IMR-90 (cell line): ENCODE data around the gene AHR. TPM values are rescaled to one million over a fixed set of nuclear protein-coding genes. Genes with fewer than 3 reads are reported as not detected.
A peak's percentile ranks its signal among the peaks of the same experiment; 100 is the strongest.

Source experiments
- ATAC-seq: fragments of 200-7000 bp; cut with Tn5 transposase; 2 replicates; pipeline ENCODE4 v1.9.1; 2020; ENCODE audit warnings: low read depth, mild to moderate bottlenecking, moderate library complexity
- BruUV-seq: library from RNA; stranded (reverse); fragments of 400-500 nt; replicated peaks from 2 replicates; lab custom pipeline; 2021; lab: Mats Ljungman, UMichigan
- CTCF ChIA-PET: fragments of 300-600 bp; formaldehyde crosslinking; extraction: SDS; loops from one replicate; lab custom pipeline; 2021; ENCODE audit warnings: antibody characterized with exemption; lab: Yijun Ruan, JAX
- POLR2A ChIA-PET: fragments of 300-600 bp; sonication (Branson Sonifier 250); formaldehyde crosslinking; loops from one replicate; lab custom pipeline; 2022; ENCODE audit warnings: antibody characterized with exemption; ENCODE audit not compliant: unreplicated experiment; lab: Charles Lee
- DNase-seq: peaks from one replicate; pipeline ENCODE4 v3.0.0; 2013
- H2AFZ ChIP-seq: replicated peaks from 2 replicates; pipeline ENCODE3; 2013; ENCODE audit warnings: low read length, mild to moderate bottlenecking; ENCODE audit not compliant: poor library complexity
- H2AK5ac ChIP-seq: 2 replicates; pipeline ENCODE4 v1.6.1; 2013; ENCODE audit warnings: low read depth, low read length, inconsistent platforms
- H2AK9ac ChIP-seq: replicated peaks from 2 replicates; pipeline ENCODE3; 2013; ENCODE audit warnings: mild to moderate bottlenecking, low read depth, low read length, moderate library complexity; ENCODE audit not compliant: poor library complexity
- H2BK120ac ChIP-seq: 2 replicates; pipeline ENCODE4 v1.6.1; 2013; ENCODE audit warnings: low read depth, low read length, inconsistent platforms
- H2BK15ac ChIP-seq: 3 replicates; pipeline ENCODE4 v1.6.1; 2013; ENCODE audit warnings: low read depth, low read length, inconsistent platforms
- H2BK20ac ChIP-seq: 2 replicates; pipeline ENCODE4 v1.6.1; 2013; ENCODE audit warnings: low read depth, mild to moderate bottlenecking, inconsistent platforms, low read length, moderate library complexity
- H2BK5ac ChIP-seq: 2 replicates; pipeline ENCODE4 v1.6.1; 2013; ENCODE audit warnings: mild to moderate bottlenecking, low read depth, low read length, inconsistent platforms; ENCODE audit not compliant: poor library complexity, severe bottlenecking
- H3K14ac ChIP-seq: replicated peaks from 2 replicates; pipeline ENCODE4 v1.6.1; 2013; ENCODE audit warnings: low read depth, low read length, inconsistent platforms
- H3K18ac ChIP-seq: 2 replicates; pipeline ENCODE4 v1.6.1; 2013; ENCODE audit warnings: low read depth, low read length, control low read depth
- H3K23ac ChIP-seq: 2 replicates; pipeline ENCODE4 v1.6.1; 2013; ENCODE audit warnings: low read depth, low read length, inconsistent platforms
- H3K27ac ChIP-seq: 2 replicates; pipeline ENCODE4 v1.5.1; 2013; ENCODE audit warnings: mild to moderate bottlenecking, control low read depth, low read length; ENCODE audit not compliant: insufficient read depth
- H3K27me3 ChIP-seq: 2 replicates; pipeline ENCODE4 v1.6.1; 2013; ENCODE audit warnings: low read length; ENCODE audit not compliant: control insufficient read depth, insufficient read depth
- H3K36me3 ChIP-seq: 2 replicates; pipeline ENCODE4 v1.6.1; 2013; ENCODE audit warnings: low read length, mixed read lengths; ENCODE audit not compliant: control insufficient read depth, insufficient read depth
- H3K4ac ChIP-seq: 2 replicates; pipeline ENCODE4 v1.6.1; 2013; ENCODE audit warnings: low read depth, low read length, inconsistent platforms
- H3K4me1 ChIP-seq: 2 replicates; pipeline ENCODE4 v1.6.1; 2013; ENCODE audit warnings: low read length, mixed read lengths; ENCODE audit not compliant: control insufficient read depth, insufficient read depth
- H3K4me2 ChIP-seq: 2 replicates; pipeline ENCODE4 v1.6.1; 2013; ENCODE audit warnings: low read depth, mild to moderate bottlenecking, control low read depth, low read length, moderate library complexity
- H3K4me3 ChIP-seq: 2 replicates; pipeline ENCODE4 v1.5.1; 2013; ENCODE audit warnings: low read depth, mild to moderate bottlenecking, control low read depth, low read length, moderate library complexity; ENCODE audit not compliant: insufficient read depth
- H3K56ac ChIP-seq: 2 replicates; pipeline ENCODE4 v1.6.1; 2013; ENCODE audit warnings: low read length, inconsistent platforms; ENCODE audit not compliant: insufficient read depth; ENCODE audit errors: extremely low read depth
- H3K79me1 ChIP-seq, 2 experiments: 2 replicates each; pipeline ENCODE4 v1.6.1; 2013; ENCODE audit warnings: low read length in 2 of 2, inconsistent platforms in 1 of 2, low read depth in 1 of 2
- H3K9ac ChIP-seq: 2 replicates; pipeline ENCODE4 v1.6.1; 2013; ENCODE audit warnings: low read depth, low read length, control low read depth
- H3K9me1 ChIP-seq: 2 replicates; pipeline ENCODE4 v1.6.1; 2013; ENCODE audit warnings: low read length, inconsistent platforms; ENCODE audit not compliant: insufficient read depth
- H3K9me3 ChIP-seq: 2 replicates; pipeline ENCODE4 v1.6.1; 2013; ENCODE audit warnings: low read length; ENCODE audit not compliant: control insufficient read depth, insufficient read depth
- H4K20me1 ChIP-seq: 2 replicates; pipeline ENCODE4 v1.6.1; 2013; ENCODE audit warnings: low read length, inconsistent platforms; ENCODE audit not compliant: insufficient read depth
- H4K5ac ChIP-seq: 2 replicates; pipeline ENCODE4 v1.6.1; 2013; ENCODE audit warnings: mild to moderate bottlenecking, low read depth, low read length, control low read depth
- H4K8ac ChIP-seq, 2 experiments: 2 replicates each; pipeline ENCODE4 v1.6.1; 2013; ENCODE audit warnings: low read depth in 2 of 2, low read length in 2 of 2, control low read depth in 1 of 2, inconsistent platforms in 1 of 2
- H4K91ac ChIP-seq: 2 replicates; pipeline ENCODE4 v1.6.1; 2013; ENCODE audit warnings: low read depth, low read length, inconsistent platforms; ENCODE audit not compliant: insufficient read depth
- BHLHE40 ChIP-seq: fragments of 150-350 bp; IDR thresholded peaks from 2 replicates; pipeline ENCODE4 v1.6.1; 2016; ENCODE audit warnings: mild to moderate bottlenecking, low read depth, low read length
- CHD1 ChIP-seq: IDR thresholded peaks from 2 replicates; pipeline ENCODE4 v1.6.1; 2012; ENCODE audit warnings: low read depth, low read length, improper control_type of control experiment
- MXI1 ChIP-seq: IDR thresholded peaks from 2 replicates; pipeline ENCODE4 v1.6.1; 2012; ENCODE audit warnings: low read depth, mild to moderate bottlenecking, low read length, moderate library complexity, borderline replicate concordance
- POLR2A ChIP-seq: IDR thresholded peaks from 2 replicates; pipeline ENCODE4 v1.6.1; 2012; ENCODE audit warnings: mild to moderate bottlenecking, low read depth, low read length
- RCOR1 ChIP-seq: IDR thresholded peaks from 2 replicates; pipeline ENCODE4 v1.6.1; 2012; ENCODE audit warnings: mild to moderate bottlenecking, low read length, improper control_type of control experiment; ENCODE audit not compliant: insufficient replicate concordance
- WGBS, 2 experiments: methylation state at CpG; one replicate each; pipeline versions ENCODE4 v1.1.5 to v1.1.7; 2013; ENCODE audit warnings: missing lambda C conversion rate in 2 of 2; ENCODE audit not compliant: insufficient read length in 1 of 2; ENCODE audit errors: extremely low coverage in 2 of 2; 5-methylcytosine and 5-hydroxymethylcytosine counted together
- dilution Hi-C: fragments of 300-500 bp; cut with HindIII; formaldehyde crosslinking; loops from one replicate; pipeline ENCODE4 v1.14.3; 2018; ENCODE audit warnings: low sequenced_read_pairs; ENCODE audit not compliant: unreplicated experiment
- in situ Hi-C: fragments of 300-500 bp; cut with MboI; formaldehyde crosslinking; loops from 3 replicates; pipeline ENCODE4 v1.14.3; 2019; ENCODE audit warnings: low sequenced_read_pairs, inconsistent platforms, mixed read lengths
- intact Hi-C: fragments of 100-400 bp; cut with micrococcal nuclease; formaldehyde crosslinking; loops from 2 replicates; pipeline ENCODE4 v1.10.0; 2022
- polyA plus RNA-seq, 3 experiments: library from polyadenylated mRNA; depleted of rRNA; stranded (reverse); fragments of >200 nt; gene quantifications; 2 replicates each; pipeline ENCODE4 v1.2.3, GENCODE V29; 2012; ENCODE audit warnings: low replicate concordance in 1 of 3
- total RNA-seq: library from RNA; depleted of rRNA; stranded (reverse); fragments of >200 nt; gene quantifications from 2 replicates; pipeline ENCODE4 v1.2.3, GENCODE V29; 2012
- TF ChIP-seq, protein P1 (sequence below): fragments of 150-350 bp; IDR thresholded peaks from 2 replicates; pipeline ENCODE4 v1.6.1; 2016; ENCODE audit warnings: low read depth, mild to moderate bottlenecking, low read length, moderate library complexity, borderline replicate concordance

AHR gene
- total and polyA plus RNA-seq, 2 of the 4 experiments (the other 2 are of a cell fraction), result 6.9 to 55.2 TPM

DNA sequence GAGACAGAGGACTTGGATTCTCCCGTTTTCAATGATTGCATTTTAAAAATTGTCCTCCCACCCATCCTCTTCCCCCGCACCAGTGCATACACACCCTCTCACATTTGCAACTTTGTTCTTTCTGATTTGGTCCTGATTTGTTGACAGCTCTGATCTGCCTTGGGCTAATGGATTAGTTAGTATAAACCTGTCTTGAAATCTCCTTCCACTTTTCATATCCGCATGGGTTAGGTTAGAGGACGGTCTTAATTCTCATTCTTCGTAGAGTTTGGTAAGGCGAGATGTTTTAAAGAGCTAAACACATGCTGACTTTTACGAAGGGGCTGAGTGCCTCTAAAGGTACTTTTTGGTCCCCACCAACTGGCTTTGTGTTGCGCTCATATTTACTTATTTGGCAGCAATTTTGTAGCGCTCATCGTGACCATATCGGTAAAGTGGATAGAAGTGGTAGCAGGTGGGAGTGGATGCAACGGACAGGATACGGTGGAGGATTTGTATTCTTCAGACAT lies 1.1 kb downstream of the AHR start:
- peak; percentile 2 for ATAC-seq
- H2AFZ ChIP-seq, result peak overlapping the region; percentile 96
- no peaks in the 10 kb centered on the region for H3K27me3 ChIP-seq
- peak overlapping the region; percentile 84 for H3K14ac ChIP-seq
- H3K79me1 ChIP-seq, result peaks cover 0 to 22% of the 10 kb centered on the region in 2 experiments; a peak in 2 of 4 replicates
- peak overlapping the region; percentile 29 for H2AK5ac ChIP-seq
- peak overlapping the region; percentile 47 for H4K91ac ChIP-seq
- no peak overlapping the region for H4K5ac ChIP-seq
- WGBS, 2 experiments, result 11% methylated on average over 5 of the region's 13 CpGs; no CpG with 5 or more reads in 1 of the 2 experiments
- no TSS peak for BruUV-seq
- dilution Hi-C loops (no loop called here), in situ Hi-C loops (no loop called here), intact Hi-C loops (loop anchor here (1.0 to 5.0 kb wide), 5 partner anchors 23 to 347 kb away; no protein-coding TSS in a partner anchor)
- H2BK15ac ChIP-seq, result peak overlapping the region; percentile 49
- H3K4ac ChIP-seq, result peak overlapping the region; percentile 76
- peak overlapping the region; percentile 50 for H2BK120ac ChIP-seq
- H3K9me3 ChIP-seq, result no peaks in the 10 kb centered on the region
- H3K4me3 ChIP-seq, result peak overlapping the region; percentile 98
- peaks cover 4% of the 10 kb centered on the region; the same call in 1 of the 2 replicates for H3K4me1 ChIP-seq
- peak overlapping the region; percentile 90 for H3K4me2 ChIP-seq
- H3K18ac ChIP-seq, result peak overlapping the region; percentile 22
- H3K9ac ChIP-seq, result peak overlapping the region; percentile 73
- H3K9me1 ChIP-seq, result no peaks in the 10 kb centered on the region
- peak overlapping the region; percentile 48 for H2BK20ac ChIP-seq
- peaks cover 4% of the 10 kb centered on the region; the same call in 1 of the 2 replicates for H4K20me1 ChIP-seq
- ChIA-PET CTCF (interaction anchor here (0.8 kb wide), 1 partner anchor 348 kb away, joined by 3 read pairs; no protein-coding TSS in a partner anchor), POLR2A (no interaction called here)
- H2AK9ac ChIP-seq, result peak overlapping the region; percentile 77
- H3K27ac ChIP-seq, result peak overlapping the region; percentile 77
- no peak for TF ChIP-seq POLR2A
- no peak for TF ChIP-seq BHLHE40
- no peak for TF ChIP-seq RCOR1
- TF ChIP-seq, protein P1, sequence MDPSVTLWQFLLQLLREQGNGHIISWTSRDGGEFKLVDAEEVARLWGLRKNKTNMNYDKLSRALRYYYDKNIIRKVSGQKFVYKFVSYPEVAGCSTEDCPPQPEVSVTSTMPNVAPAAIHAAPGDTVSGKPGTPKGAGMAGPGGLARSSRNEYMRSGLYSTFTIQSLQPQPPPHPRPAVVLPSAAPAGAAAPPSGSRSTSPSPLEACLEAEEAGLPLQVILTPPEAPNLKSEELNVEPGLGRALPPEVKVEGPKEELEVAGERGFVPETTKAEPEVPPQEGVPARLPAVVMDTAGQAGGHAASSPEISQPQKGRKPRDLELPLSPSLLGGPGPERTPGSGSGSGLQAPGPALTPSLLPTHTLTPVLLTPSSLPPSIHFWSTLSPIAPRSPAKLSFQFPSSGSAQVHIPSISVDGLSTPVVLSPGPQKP, result no peak
- no peak for TF ChIP-seq CHD1
- TF ChIP-seq MXI1, result no peak
- peak overlapping the region; percentile 64 for H3K56ac ChIP-seq
- H3K36me3 ChIP-seq, result no peaks in the 10 kb centered on the region
- peak; percentile 24 for DNase-seq
- H2BK5ac ChIP-seq, result peak overlapping the region; percentile 75
- peak overlapping the region; percentile 88 for H3K23ac ChIP-seq
- peak overlapping the region in 1 of 2 experiments; percentile 6; a peak in 1 of 4 replicates for H4K8ac ChIP-seq
